PC-3 (cell line): Measurements from ENCODE around the gene EIF4B.

Source experiments
- EZH2 ChIP-seq: fragments of 300-600 bp; sonication (generic); IDR thresholded peaks from one replicate; pipeline ENCODE4 v1.6.1; 2017; ENCODE audit warnings: antibody characterized with exemption, mild to moderate bottlenecking, low read length; ENCODE audit not compliant: unreplicated experiment
- EZH2phosphoT487 ChIP-seq: fragments of 300-600 bp; sonication (generic); IDR thresholded peaks from 2 replicates; pipeline ENCODE4 v1.6.1; 2018; ENCODE audit warnings: mild to moderate bottlenecking, antibody characterized with exemption, low read length, borderline replicate concordance
- TF ChIP-seq, protein P1 (sequence below): fragments of 300-600 bp; sonication (generic); conservative IDR thresholded peaks from 2 replicates; pipeline ENCODE4 v1.5.1; 2017; ENCODE audit warnings: antibody characterized with exemption, low read depth, mild to moderate bottlenecking, low read length

GRCh38 chr12:53010955-53011354, 4.7 kb downstream of the EIF4B start:
- TF ChIP-seq, protein P1, sequence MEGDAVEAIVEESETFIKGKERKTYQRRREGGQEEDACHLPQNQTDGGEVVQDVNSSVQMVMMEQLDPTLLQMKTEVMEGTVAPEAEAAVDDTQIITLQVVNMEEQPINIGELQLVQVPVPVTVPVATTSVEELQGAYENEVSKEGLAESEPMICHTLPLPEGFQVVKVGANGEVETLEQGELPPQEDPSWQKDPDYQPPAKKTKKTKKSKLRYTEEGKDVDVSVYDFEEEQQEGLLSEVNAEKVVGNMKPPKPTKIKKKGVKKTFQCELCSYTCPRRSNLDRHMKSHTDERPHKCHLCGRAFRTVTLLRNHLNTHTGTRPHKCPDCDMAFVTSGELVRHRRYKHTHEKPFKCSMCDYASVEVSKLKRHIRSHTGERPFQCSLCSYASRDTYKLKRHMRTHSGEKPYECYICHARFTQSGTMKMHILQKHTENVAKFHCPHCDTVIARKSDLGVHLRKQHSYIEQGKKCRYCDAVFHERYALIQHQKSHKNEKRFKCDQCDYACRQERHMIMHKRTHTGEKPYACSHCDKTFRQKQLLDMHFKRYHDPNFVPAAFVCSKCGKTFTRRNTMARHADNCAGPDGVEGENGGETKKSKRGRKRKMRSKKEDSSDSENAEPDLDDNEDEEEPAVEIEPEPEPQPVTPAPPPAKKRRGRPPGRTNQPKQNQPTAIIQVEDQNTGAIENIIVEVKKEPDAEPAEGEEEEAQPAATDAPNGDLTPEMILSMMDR, result no peak
- TF ChIP-seq EZH2 (no peak), EZH2phosphoT487 (no peak)
